ENCODE measurements around the gene ZNF688. TPM values are rescaled to one million over a fixed set of nuclear protein-coding genes. Genes with fewer than 3 reads are reported as not detected.

ZNF688 gene
- total RNA-seq, 1 experiment from 2014 or later, result 8.5 TPM

- H3K27me3 ChIP-seq (ENCODE audit: control insufficient read depth, insufficient read depth, low read length), result no peaks in the 10 kb centered on the region
- no peaks in the 10 kb centered on the region; the same call in 1 of the 2 replicates for H3K36me3 ChIP-seq (replicated peaks; ENCODE audit: control insufficient read depth, insufficient read depth, low read length)
- no peak for DNase-seq
- H3K4me3 ChIP-seq (ENCODE audit: insufficient read depth, low read depth, low read length), result no peak overlapping the region
Observed at GRCh38 chr16:30569281-30569680, 2.2 kb downstream of the ZNF688 start.

- no peaks in the 10 kb centered on the region for H3K36me3 ChIP-seq (replicated peaks; ENCODE audit: control insufficient read depth, insufficient read depth, low read length)
- no peaks in the 10 kb centered on the region for H3K27me3 ChIP-seq (ENCODE audit: control insufficient read depth, insufficient read depth, low read length)
- no peak overlapping the region for H3K4me3 ChIP-seq (ENCODE audit: insufficient read depth, low read depth, low read length)
- no peak for DNase-seq
Observed at GRCh38 chr16:30567991-30568638, 3.4 kb downstream of the ZNF688 start.

- DNase-seq, result no peak
- Histone ChIP-seq H3K36me3 (replicated peaks; ENCODE audit: control insufficient read depth, insufficient read depth, low read length) (no peaks in the 10 kb centered on the region), H3K4me3 (ENCODE audit: insufficient read depth, low read depth, low read length) (no peak overlapping the region), H3K27me3 (ENCODE audit: control insufficient read depth, insufficient read depth, low read length) (no peaks in the 10 kb centered on the region)
Observed at GRCh38 chr16:30567160-30567990, 4.1 kb downstream of the ZNF688 start.

GRCh38 chr16:30566531-30566930 lies 5.0 kb downstream of the ZNF688 start:
- no peak for DNase-seq
- Histone ChIP-seq H3K36me3 (replicated peaks; ENCODE audit: control insufficient read depth, insufficient read depth, low read length) (no peaks in the 10 kb centered on the region), H3K27me3 (ENCODE audit: control insufficient read depth, insufficient read depth, low read length) (no peaks in the 10 kb centered on the region), H3K4me3 (ENCODE audit: insufficient read depth, low read depth, low read length) (no peak overlapping the region)

- DNase-seq, result no peak
- Histone ChIP-seq H3K36me3 (replicated peaks; ENCODE audit: control insufficient read depth, insufficient read depth, low read length) (no peaks in the 10 kb centered on the region), H3K4me3 (ENCODE audit: insufficient read depth, low read depth, low read length) (no peak overlapping the region), H3K27me3 (ENCODE audit: control insufficient read depth, insufficient read depth, low read length) (no peaks in the 10 kb centered on the region)
Observed at GRCh38 chr16:30565984-30566383, 5.5 kb downstream of the ZNF688 start.

GRCh38 chr16:30565526-30565925 lies 6.0 kb downstream of the ZNF688 start:
- H3K36me3 ChIP-seq (replicated peaks; ENCODE audit: control insufficient read depth, insufficient read depth, low read length), result no peaks in the 10 kb centered on the region
- H3K4me3 ChIP-seq (ENCODE audit: insufficient read depth, low read depth, low read length), result no peak overlapping the region

GRCh38 chr16:30562021-30562420 lies 9.5 kb downstream of the ZNF688 start:
- Histone ChIP-seq H3K36me3 (replicated peaks; ENCODE audit: control insufficient read depth, insufficient read depth, low read length) (no peaks in the 10 kb centered on the region), H3K27me3 (ENCODE audit: control insufficient read depth, insufficient read depth, low read length) (no peaks in the 10 kb centered on the region), H3K4me3 (ENCODE audit: insufficient read depth, low read depth, low read length) (no peak overlapping the region)
- DNase-seq, result no peak

More at GRCh38 chr16:30565526-30565925, 6.0 kb downstream of the ZNF688 start:
- DNase-seq, result no peak
- H3K27me3 ChIP-seq (ENCODE audit: control insufficient read depth, insufficient read depth, low read length), result no peaks in the 10 kb centered on the region

- H3K27me3 ChIP-seq (ENCODE audit: control insufficient read depth, insufficient read depth, low read length), result no peaks in the 10 kb centered on the region
- no peaks in the 10 kb centered on the region for H3K36me3 ChIP-seq (replicated peaks; ENCODE audit: control insufficient read depth, insufficient read depth, low read length)
- DNase-seq, result peak; percentile 76
- peak overlapping the region; percentile 38; the same call in 1 of the 2 replicates for H3K4me3 ChIP-seq (ENCODE audit: insufficient read depth, low read depth, low read length)
Observed at GRCh38 chr16:30561089-30561816, 10.3 kb downstream of the ZNF688 start.

- no peaks in the 10 kb centered on the region; the same call in 1 of the 2 replicates for H3K36me3 ChIP-seq (replicated peaks; ENCODE audit: control insufficient read depth, insufficient read depth, low read length)
- no peak overlapping the region for H3K4me3 ChIP-seq (ENCODE audit: insufficient read depth, low read depth, low read length)
- no peak for DNase-seq
- H3K27me3 ChIP-seq (ENCODE audit: control insufficient read depth, insufficient read depth, low read length), result no peaks in the 10 kb centered on the region
Observed at GRCh38 chr16:30559690-30560089, 11.8 kb downstream of the ZNF688 start.

- DNase-seq, result no peak
- no peaks in the 10 kb centered on the region for H3K27me3 ChIP-seq (ENCODE audit: control insufficient read depth, insufficient read depth, low read length)
- H3K4me3 ChIP-seq (ENCODE audit: insufficient read depth, low read depth, low read length), result peak overlapping the region; percentile 25
- H3K36me3 ChIP-seq (replicated peaks; ENCODE audit: control insufficient read depth, insufficient read depth, low read length), result no peaks in the 10 kb centered on the region; the same call in 1 of the 2 replicates
Observed at GRCh38 chr16:30558789-30559377, 12.6 kb downstream of the ZNF688 start.

GRCh38 chr16:30557957-30558788 lies 13.3 kb downstream of the ZNF688 start, which contains the start of gene ZNF764:
ZNF764 (minus strand) TSS chr16:30558374; CDS start chr16:30558182, 192 bp downstream.
- no peaks in the 10 kb centered on the region; the same call in 1 of the 2 replicates for H3K36me3 ChIP-seq (replicated peaks; ENCODE audit: control insufficient read depth, insufficient read depth, low read length)
- no peaks in the 10 kb centered on the region for H3K27me3 ChIP-seq (ENCODE audit: control insufficient read depth, insufficient read depth, low read length)
- DNase-seq, result peak; percentile 96
- H3K4me3 ChIP-seq (ENCODE audit: insufficient read depth, low read depth, low read length), result peak within 1 kb of the TSS; percentile 86

- H3K27me3 ChIP-seq (ENCODE audit: control insufficient read depth, insufficient read depth, low read length), result no peaks in the 10 kb centered on the region
- DNase-seq, result no peak
- H3K36me3 ChIP-seq (replicated peaks; ENCODE audit: control insufficient read depth, insufficient read depth, low read length), result no peaks in the 10 kb centered on the region; the same call in 1 of the 2 replicates
- peak overlapping the region; percentile 86 for H3K4me3 ChIP-seq (ENCODE audit: insufficient read depth, low read depth, low read length)
Observed at GRCh38 chr16:30557707-30557956, 13.9 kb downstream of the ZNF688 start.

GRCh38 chr16:30556125-30556473 lies 15.4 kb downstream of the ZNF688 start:
- Histone ChIP-seq H3K36me3 (replicated peaks; ENCODE audit: control insufficient read depth, insufficient read depth, low read length) (no peaks in the 10 kb centered on the region; the same call in 1 of the 2 replicates), H3K4me3 (ENCODE audit: insufficient read depth, low read depth, low read length) (no peak overlapping the region), H3K27me3 (ENCODE audit: control insufficient read depth, insufficient read depth, low read length) (no peaks in the 10 kb centered on the region)
- DNase-seq, result peak; percentile 41
